ENCODE results near the gene AUTS2. TPM values are rescaled to one million over a fixed set of nuclear protein-coding genes. Genes with fewer than 3 reads are reported as not detected.

Gene AUTS2
- total and polyA plus RNA-seq, 2 of the 8 experiments (the other 6 are each of a cell fraction or from before 2014, with no cell fraction given), result 25.9 to 101 TPM

GRCh38 chr7:69561266-69561960 is 36.9 kb upstream of the AUTS2 start:
- Histone ChIP-seq H2BK15ac (ENCODE audit: low read length) (no peak overlapping the region), H3K36me3 (ENCODE audit: control insufficient read depth in 2 of 4, insufficient read depth in 4 of 4, low read length in 3 of 4) (no peaks in the 10 kb centered on the region), H2AFZ (ENCODE audit: low read length) (no peak overlapping the region), H3K79me1 (ENCODE audit: low read depth, low read length) (no peaks in the 10 kb centered on the region), H3K9ac (replicated peaks in 1 of 4; ENCODE audit: extremely low read depth in 1 of 4, low read depth in 3 of 4, low read length in 3 of 4) (no peak overlapping the region), H2BK20ac (ENCODE audit: low read length) (no peak overlapping the region), H2BK12ac (ENCODE audit: low read depth, low read length) (no peak overlapping the region), H2AK5ac (ENCODE audit: low read depth, low read length) (no peak overlapping the region), H3K23me2 (ENCODE audit: low read depth, low read length) (no peaks in the 10 kb centered on the region), H4K8ac (ENCODE audit: extremely low read depth, insufficient read depth, low read length) (no peak overlapping the region), H3K9me3 (ENCODE audit: insufficient read depth in 2 of 2, low read depth in 1 of 2, low read length in 1 of 2) (no peaks in the 10 kb centered on the region), H3K23ac (ENCODE audit: insufficient read length) (no peak overlapping the region), H3K14ac (ENCODE audit: insufficient read length) (no peak overlapping the region), H3K56ac (replicated peaks; ENCODE audit: insufficient read length, low read depth, low read length) (no peak overlapping the region), H3K79me2 (ENCODE audit: control insufficient read depth in 1 of 2, insufficient read depth in 2 of 2, low read length in 2 of 2) (no peaks in the 10 kb centered on the region), H3K27ac (ENCODE audit: low read depth, low read length) (no peak overlapping the region), H3K4me3 (ENCODE audit: extremely low read depth in 1 of 4, insufficient read depth in 2 of 4, low read depth in 3 of 4, low read length in 4 of 4) (no peak overlapping the region), H3K18ac (ENCODE audit: extremely low read depth, low read length) (no peak overlapping the region), H3K4me2 (ENCODE audit: insufficient read depth in 1 of 2, low read depth in 2 of 2, low read length in 2 of 2) (no peak overlapping the region), H2BK120ac (replicated peaks; ENCODE audit: low read depth, low read length) (no peak overlapping the region), H4K91ac (replicated peaks; ENCODE audit: insufficient read length, low read length) (no peak overlapping the region), H3K27me3 (replicated peaks in 1 of 4; ENCODE audit: control insufficient read depth in 3 of 4, extremely low read depth in 1 of 4, insufficient read depth in 3 of 4, low read length in 3 of 4) (no peaks in the 10 kb centered on the region), H3K4ac (replicated peaks; ENCODE audit: insufficient read length, low read depth, low read length) (no peak overlapping the region), H4K20me1 (replicated peaks in 1 of 2; ENCODE audit: control insufficient read depth in 1 of 2, insufficient read depth in 2 of 2, low read length in 2 of 2) (no peaks in the 10 kb centered on the region), H3K4me1 (replicated peaks in 1 of 4; ENCODE audit: control insufficient read depth in 3 of 4, insufficient read depth in 4 of 4, low read length in 3 of 4) (peaks cover 0 to 4% (median 0%) of the 10 kb centered on the region in 4 experiments; a peak in 1 of 7 replicates), H2BK5ac (ENCODE audit: low read depth, low read length) (no peak overlapping the region), H4K5ac (ENCODE audit: insufficient read length, low read depth, low read length) (no peak overlapping the region)
- ChIA-PET CTCF (ENCODE audit: partially characterized antibody) (interaction anchor here (0.7 to 1.7 kb wide), 3 partner anchors 11 to 16 kb away, joined by 3 to 7 read pairs (median 6); no protein-coding TSS in a partner anchor), POLR2A (ENCODE audit: partially characterized antibody) (no interaction called here)
- no peak for DNase-seq (ENCODE audit: low read depth in 1 of 2, low spot score in 2 of 2)
- FAIRE-seq, result no peak
- WGBS, 2 experiments (ENCODE audit: extremely low coverage in 1 of 2, insufficient coverage in 1 of 2, insufficient read length in 1 of 2, insufficient replicate concordance in 2 of 2, low coverage in 1 of 2, low lambda C conversion rate in 2 of 2, missing lambda C conversion rate in 1 of 2), result 54% methylated on average over 8 of the region's 8 CpGs; no CpG with 5 or more reads in 1 of the 2 experiments
- no peak for TF ChIP-seq SAP30 (IDR thresholded peaks at IDR 0.05; ENCODE audit: insufficient read depth, insufficient replicate concordance, low read length)
- no peak for TF ChIP-seq YY1 (IDR thresholded peaks at IDR 0.05; ENCODE audit: low read depth, low read length)
- TF ChIP-seq CTCF (IDR thresholded peaks at IDR 0.05; ENCODE audit: control extremely low read depth in 1 of 3, insufficient read depth in 1 of 3, low read depth in 1 of 3, low read length in 3 of 3), result no peak
- no peak for TF ChIP-seq RAD21 (IDR thresholded peaks at IDR 0.05 in 1 of 2, conservative IDR thresholded peaks at IDR 0.05 in 1 of 2; ENCODE audit: low read depth in 2 of 2, low read length in 2 of 2)
- no peak for TF ChIP-seq ATF2 (IDR thresholded peaks at IDR 0.05; ENCODE audit: low read length)
- no peak for TF ChIP-seq TCF12 (IDR thresholded peaks at IDR 0.05; ENCODE audit: low read depth, low read length)
- TF ChIP-seq TAF1 (IDR thresholded peaks at IDR 0.05; ENCODE audit: low read depth, low read length), result no peak
- no peak for TF ChIP-seq JUN (IDR thresholded peaks at IDR 0.05; ENCODE audit: low read depth, low read length)
